Measurements from ENCODE around the gene TRIM47.

- no peak for TF ChIP-seq CTCF (IDR thresholded peaks at IDR 0.05; ENCODE audit: poor library complexity)
- no peak for TF ChIP-seq EZH2phosphoT487 (IDR thresholded peaks at IDR 0.05; ENCODE audit: low read depth, severe bottlenecking, unreplicated experiment)
Measured at GRCh38 chr17:75898065-75898464, 19.7 kb upstream of the TRIM47 start.

Data from hepatocyte (in vitro differentiated cells).